Ishikawa (cell line): ENCODE measurements around the gene ACKR3.

Experiments
- NFIC ChIP-seq: IDR thresholded peaks from 2 replicates; pipeline ENCODE4 v1.6.1; 2012
- REST ChIP-seq: IDR thresholded peaks from 2 replicates; pipeline ENCODE4 v1.6.1; 2012; ENCODE audit warnings: low read depth, mild to moderate bottlenecking
- TAF1 ChIP-seq: IDR thresholded peaks from 2 replicates; pipeline ENCODE4 v1.6.1; 2012; ENCODE audit warnings: low read depth, mild to moderate bottlenecking
- USF1 ChIP-seq: IDR thresholded peaks from 2 replicates; pipeline ENCODE4 v1.6.1; 2012

- no peak for TF ChIP-seq REST
- TF ChIP-seq USF1 = no peak
- TF ChIP-seq TAF1 = no peak
- no peak for TF ChIP-seq NFIC
Measured at GRCh38 chr2:236521556-236521955, 48.1 kb upstream of the ACKR3 start.
